Vagina (tissue), 2 donors: Measurements from ENCODE around the gene ANKRD18A.

Experiments used
- CTCF ChIP-seq, 3 experiments: fragments of 450-650 bp in 2 of 3; fragments of 200-600 bp in 1 of 3; sonication (generic) in 1 of 3; IDR thresholded peaks; one replicate each; pipeline ENCODE4 v1.5.1; 2017 to 2019; ENCODE audit warnings: antibody characterized with exemption in 3 of 3, mild to moderate bottlenecking in 2 of 3, moderate library complexity in 2 of 3
- POLR2A ChIP-seq, 2 donors: fragments of 450-650 bp; IDR thresholded peaks; one replicate each; pipeline ENCODE4 v1.6.1; 2017; ENCODE audit warnings: antibody characterized with exemption in 2 of 2, mild to moderate bottlenecking in 2 of 2, moderate library complexity in 2 of 2
- POLR2AphosphoS5 ChIP-seq, 2 donors: sonication (generic); formaldehyde crosslinking; IDR thresholded peaks; one replicate each; pipeline ENCODE4 v1.9.0; 2017; ENCODE audit warnings: antibody characterized with exemption in 2 of 2, mild to moderate bottlenecking in 2 of 2, low read depth in 1 of 2; ENCODE audit not compliant: insufficient read depth in 1 of 2

DNA sequence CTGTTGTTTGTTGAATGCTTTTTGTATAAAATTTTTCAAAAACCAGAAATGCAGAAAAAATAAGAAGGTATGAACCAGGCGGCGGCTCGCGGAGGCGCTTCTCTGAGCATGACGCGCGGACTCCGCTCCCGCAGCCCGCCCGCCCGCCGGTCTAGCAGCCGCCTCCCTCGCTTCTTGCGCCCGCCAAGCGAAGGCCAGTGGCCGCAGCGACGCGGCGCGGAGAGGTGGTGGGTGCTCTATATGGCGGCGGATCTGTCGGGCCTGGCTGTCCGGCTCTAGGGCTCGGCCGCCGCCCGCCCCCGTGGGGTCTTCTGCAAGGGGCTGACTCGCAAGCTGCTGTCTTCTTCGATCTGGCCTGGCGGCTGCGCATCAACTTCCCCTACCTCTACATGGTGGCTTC, 93.8 kb downstream of the ANKRD18A start:
- no peak for TF ChIP-seq CTCF (IDR thresholded peaks at IDR 0.05)
- TF ChIP-seq POLR2AphosphoS5 (IDR thresholded peaks at IDR 0.05; ENCODE audit: insufficient read depth in 1 of 2, low read depth in 1 of 2) = no peak
- TF ChIP-seq POLR2A (IDR thresholded peaks at IDR 0.05) = no peak
